VCaP (cell line): Measurements from ENCODE around the gene OGN.

Experiments
- H3K27ac ChIP-seq: fragments of 450-650 bp; 2 replicates; pipeline ENCODE4 v1.5.1; 2017
- CTCF ChIP-seq: fragments of 450-650 bp; conservative IDR thresholded peaks from 2 replicates; pipeline ENCODE4 v1.5.1; 2017; ENCODE audit warnings: mild to moderate bottlenecking, moderate library complexity

The OGN gene

GRCh38 chr9:92385477-92385876 is 18.9 kb downstream of the OGN start:
- no peak overlapping the region for H3K27ac ChIP-seq
- no peak for TF ChIP-seq CTCF

GRCh38 chr9:92385001-92385400 is 19.4 kb downstream of the OGN start:
- TF ChIP-seq CTCF: no peak
- no peak overlapping the region for H3K27ac ChIP-seq

- H3K27ac ChIP-seq: no peak overlapping the region
- TF ChIP-seq CTCF: no peak
Observed at GRCh38 chr9:92384375-92384774, 20.0 kb downstream of the OGN start.

GRCh38 chr9:92381775-92382174 is 22.6 kb downstream of the OGN start:
- TF ChIP-seq CTCF: no peak
- H3K27ac ChIP-seq: no peak overlapping the region

GRCh38 chr9:92380603-92381002 is 23.8 kb downstream of the OGN start:
- H3K27ac ChIP-seq: no peak overlapping the region
- no peak for TF ChIP-seq CTCF

GRCh38 chr9:92378865-92379560 is 25.4 kb downstream of the OGN start:
- H3K27ac ChIP-seq: no peak overlapping the region
- no peak for TF ChIP-seq CTCF

GRCh38 chr9:92377876-92378275 is 26.5 kb downstream of the OGN start:
- TF ChIP-seq CTCF: no peak
- no peak overlapping the region for H3K27ac ChIP-seq
